GM19452 (cell line): ENCODE data around the gene NACC2.

Experiments used
- ATAC-seq: cut with Tn5 transposase; IDR thresholded peaks from one replicate; pipeline ENCODE4 v1.9.1; 2021; ENCODE audit not compliant: unreplicated experiment

NACC2 gene

GRCh38 chr9:136002881-136003280 is 92.2 kb downstream of the NACC2 start:
- ATAC-seq, result no peak

GRCh38 chr9:136002215-136002614 is 92.9 kb downstream of the NACC2 start:
- ATAC-seq, result no peak

- no peak for ATAC-seq
Observed at GRCh38 chr9:136001231-136001630, 93.9 kb downstream of the NACC2 start.

- no peak for ATAC-seq
Observed at GRCh38 chr9:135998410-135999071, 96.5 kb downstream of the NACC2 start.

GRCh38 chr9:135998016-135998380 is 97.1 kb downstream of the NACC2 start:
- ATAC-seq, result no peak

- ATAC-seq, result no peak
Observed at GRCh38 chr9:135997090-135998015, 97.7 kb downstream of the NACC2 start.

GRCh38 chr9:135995816-135996215 is 99.3 kb downstream of the NACC2 start:
- ATAC-seq, result no peak

- no peak for ATAC-seq
Observed at GRCh38 chr9:135994501-135995192, 100.4 kb downstream of the NACC2 start.

GRCh38 chr9:135993765-135994500 is 101.2 kb downstream of the NACC2 start:
- no peak for ATAC-seq

- no peak for ATAC-seq
Observed at GRCh38 chr9:135993409-135993742, 101.7 kb downstream of the NACC2 start.

GRCh38 chr9:135992486-135993408 is 102.3 kb downstream of the NACC2 start:
- ATAC-seq, result no peak

GRCh38 chr9:135991771-135992170 is 103.3 kb downstream of the NACC2 start:
- no peak for ATAC-seq

- no peak for ATAC-seq
Observed at GRCh38 chr9:135990468-135991429, 104.3 kb downstream of the NACC2 start.

- ATAC-seq, result no peak
Observed at GRCh38 chr9:135989722-135990467, 105.2 kb downstream of the NACC2 start.

- ATAC-seq, result no peak
Observed at GRCh38 chr9:135989157-135989556, 105.9 kb downstream of the NACC2 start.

- ATAC-seq, result no peak
Observed at GRCh38 chr9:135988493-135988892, 106.6 kb downstream of the NACC2 start.

GRCh38 chr9:135987838-135988404 is 107.2 kb downstream of the NACC2 start:
- ATAC-seq, result no peak

- ATAC-seq, result no peak
Observed at GRCh38 chr9:135986605-135987004, 108.5 kb downstream of the NACC2 start.
